GM12873 (cell line): ENCODE results near the gene ARSG.

Experiments used
- TF ChIP-seq, protein P1 (sequence below): IDR thresholded peaks from 2 replicates; pipeline ENCODE4 v1.5.1; 2012; ENCODE audit warnings: low read depth, mild to moderate bottlenecking, moderate library complexity, low read length, control low read depth; ENCODE audit not compliant: insufficient read depth; ENCODE audit errors: missing control alignments

Gene ARSG

DNA sequence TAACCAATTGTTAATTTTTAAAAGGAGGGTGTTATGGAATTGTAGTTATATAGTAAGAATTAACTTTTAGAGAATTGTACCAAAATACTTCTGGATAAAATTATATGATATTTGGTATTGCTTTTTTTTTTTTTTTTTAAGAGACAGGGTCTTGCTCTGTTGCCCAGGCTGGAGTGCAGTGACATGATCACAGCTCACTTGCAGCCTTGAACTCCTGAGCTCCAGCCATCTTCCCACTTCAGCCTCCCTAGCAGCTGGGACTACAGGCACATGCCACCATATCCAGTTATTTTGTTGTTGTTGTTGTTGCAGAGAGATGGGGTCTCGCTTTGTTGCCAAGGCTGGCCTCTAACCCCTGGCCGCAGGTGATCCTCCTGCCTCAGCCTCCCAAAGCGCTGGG, 8.5 kb downstream of the ARSG start:
- TF ChIP-seq, protein P1, sequence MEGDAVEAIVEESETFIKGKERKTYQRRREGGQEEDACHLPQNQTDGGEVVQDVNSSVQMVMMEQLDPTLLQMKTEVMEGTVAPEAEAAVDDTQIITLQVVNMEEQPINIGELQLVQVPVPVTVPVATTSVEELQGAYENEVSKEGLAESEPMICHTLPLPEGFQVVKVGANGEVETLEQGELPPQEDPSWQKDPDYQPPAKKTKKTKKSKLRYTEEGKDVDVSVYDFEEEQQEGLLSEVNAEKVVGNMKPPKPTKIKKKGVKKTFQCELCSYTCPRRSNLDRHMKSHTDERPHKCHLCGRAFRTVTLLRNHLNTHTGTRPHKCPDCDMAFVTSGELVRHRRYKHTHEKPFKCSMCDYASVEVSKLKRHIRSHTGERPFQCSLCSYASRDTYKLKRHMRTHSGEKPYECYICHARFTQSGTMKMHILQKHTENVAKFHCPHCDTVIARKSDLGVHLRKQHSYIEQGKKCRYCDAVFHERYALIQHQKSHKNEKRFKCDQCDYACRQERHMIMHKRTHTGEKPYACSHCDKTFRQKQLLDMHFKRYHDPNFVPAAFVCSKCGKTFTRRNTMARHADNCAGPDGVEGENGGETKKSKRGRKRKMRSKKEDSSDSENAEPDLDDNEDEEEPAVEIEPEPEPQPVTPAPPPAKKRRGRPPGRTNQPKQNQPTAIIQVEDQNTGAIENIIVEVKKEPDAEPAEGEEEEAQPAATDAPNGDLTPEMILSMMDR, result no peak

DNA sequence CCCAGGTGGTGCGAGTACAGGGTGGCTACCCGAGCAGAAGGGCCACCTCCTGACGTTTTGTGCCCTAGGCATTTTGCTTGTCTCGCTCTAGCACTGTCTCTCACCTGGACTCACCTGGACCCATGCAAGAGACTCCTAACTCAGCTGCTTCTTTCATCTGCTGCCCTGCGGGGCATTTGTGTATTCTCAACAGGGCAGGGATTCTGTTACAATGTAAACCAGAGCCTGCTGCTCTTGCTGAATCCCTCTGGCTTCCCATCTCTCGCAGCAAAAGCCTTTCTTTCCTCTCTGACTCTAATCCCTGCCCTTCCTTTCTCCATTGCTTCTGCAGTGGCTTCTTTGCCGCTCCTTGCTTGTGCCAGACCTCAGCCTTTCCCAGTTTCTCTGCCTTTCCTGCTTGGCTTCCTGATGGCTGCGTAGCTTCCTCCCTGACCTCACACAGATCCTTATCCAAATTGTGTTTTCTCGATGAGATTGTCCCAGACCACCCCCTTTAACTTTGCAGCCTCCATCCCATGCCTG, 10.2 kb downstream of the ARSG start:
- TF ChIP-seq, protein P1, result no peak

DNA sequence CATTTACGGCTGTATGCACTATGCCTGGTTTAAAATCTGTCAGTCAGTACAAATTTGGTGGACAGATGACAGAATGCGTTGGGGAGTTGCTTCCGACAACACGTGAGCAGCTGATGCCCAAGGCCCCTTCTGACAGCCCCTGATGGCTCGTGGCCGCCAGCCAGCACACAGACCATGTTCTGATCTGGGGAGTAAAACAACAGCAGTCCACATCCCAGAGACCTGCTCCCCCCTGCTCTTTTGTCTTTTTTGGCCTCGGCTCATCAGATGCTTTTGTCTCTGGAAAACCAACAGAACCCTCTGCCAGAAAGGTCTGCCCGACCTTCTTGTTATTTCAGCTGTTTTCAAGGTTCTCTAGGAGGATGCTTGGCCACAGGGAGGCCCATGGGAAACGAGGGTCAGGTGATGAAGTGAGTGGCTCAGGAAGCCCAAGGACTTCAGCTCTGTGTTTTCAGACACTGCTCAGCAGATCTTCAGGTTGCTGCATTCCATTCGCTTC, 10.8 kb downstream of the ARSG start:
- TF ChIP-seq, protein P1, result no peak

DNA sequence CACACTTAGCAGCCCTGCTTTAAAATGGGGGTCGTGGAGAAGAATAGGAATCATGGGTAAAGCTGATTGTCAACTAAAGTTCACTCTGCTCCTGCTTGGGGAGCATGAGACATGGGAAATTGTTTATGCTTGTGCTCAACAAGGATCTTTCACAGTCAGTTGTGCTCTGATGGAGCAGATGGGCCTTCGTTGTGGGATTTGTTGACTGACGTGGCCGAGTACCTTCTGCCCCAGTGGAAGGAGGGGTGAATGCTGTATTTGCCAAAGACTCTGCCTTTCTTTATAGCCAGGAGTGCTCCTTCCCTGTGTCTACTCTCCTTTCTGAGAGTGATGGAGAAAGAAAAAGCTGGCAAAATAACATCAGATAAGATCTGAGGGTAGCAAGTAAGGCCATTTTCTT, 11.4 kb downstream of the ARSG start:
- TF ChIP-seq, protein P1, result no peak

DNA sequence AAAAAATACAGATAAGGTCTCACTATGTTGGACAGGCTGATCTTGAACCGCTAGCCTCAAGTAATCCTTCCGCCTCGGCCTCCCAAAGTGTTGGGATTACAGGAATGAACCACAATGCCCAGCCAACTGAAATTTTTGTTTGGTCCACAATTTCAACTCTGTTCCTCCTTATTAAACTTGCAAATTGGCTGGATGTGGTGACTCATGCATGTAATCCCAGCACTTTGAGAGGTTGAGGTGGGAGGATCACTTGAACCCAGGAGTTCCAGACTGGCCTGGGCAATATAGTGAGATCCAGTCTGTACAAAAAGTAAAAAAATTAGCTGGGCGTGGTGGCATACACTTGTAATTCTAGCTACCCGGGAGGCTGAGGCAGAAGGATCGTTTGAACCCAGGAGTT, 13.4 kb downstream of the ARSG start:
- TF ChIP-seq, protein P1, result no peak

DNA sequence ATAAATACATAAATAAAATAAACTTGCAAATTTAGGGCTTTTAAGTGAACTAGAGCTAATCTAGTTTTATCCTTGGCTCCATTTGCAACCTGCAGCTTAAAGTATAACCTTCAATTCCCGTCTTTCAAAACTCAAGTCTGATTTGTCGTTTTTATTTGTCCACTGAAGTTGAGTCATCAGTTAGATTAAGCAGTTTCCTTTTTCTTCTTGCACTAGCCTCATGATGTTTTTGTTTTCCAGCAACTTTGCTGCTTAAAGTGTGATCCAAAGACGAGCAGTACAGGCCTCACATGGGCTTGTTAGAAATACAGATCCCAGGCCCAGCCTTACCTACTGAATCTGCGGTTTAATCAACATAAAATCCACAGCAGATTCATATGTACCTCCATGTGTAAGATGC, 13.8 kb downstream of the ARSG start:
- TF ChIP-seq, protein P1, result no peak

DNA sequence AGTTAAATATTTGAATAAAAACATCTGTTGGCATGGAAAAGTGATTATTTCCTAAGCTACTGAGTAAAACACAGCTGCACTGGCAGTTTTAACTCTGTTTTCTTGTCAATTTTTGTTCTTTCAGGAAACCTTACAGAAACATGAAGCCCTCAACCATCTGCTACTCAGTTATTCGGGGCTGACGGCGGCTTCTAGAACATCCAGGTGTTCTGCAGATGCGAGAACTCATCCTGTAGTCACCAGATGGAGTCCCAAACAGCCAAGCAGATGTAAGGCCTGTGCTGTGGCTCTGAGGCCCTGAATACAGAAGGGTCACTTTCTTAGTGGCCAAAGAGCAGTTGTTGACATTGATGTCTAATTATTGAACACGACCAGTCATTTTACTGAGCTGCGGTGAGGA, 15.5 kb downstream of the ARSG start:
- TF ChIP-seq, protein P1, result no peak
